ENCODE measurements around the gene TENT5A. TPM values are rescaled to one million over a fixed set of nuclear protein-coding genes. Genes with fewer than 3 reads are reported as not detected.
A peak's percentile ranks its signal among the peaks of the same experiment; 100 is the strongest.

TENT5A gene
- total RNA-seq, 6 experiments from 2014 or later, result 7.7 to 16.9 (median 9.1) TPM

GRCh38 chr6:81734081-81734480 is 18.4 kb downstream of the TENT5A start:
- WGBS (ENCODE audit: insufficient coverage, low coverage, low lambda C conversion rate, missing lambda C conversion rate), result 78% methylated on average over 2 of the region's 2 CpGs
- Histone ChIP-seq H3K27me3 (no peaks in the 10 kb centered on the region), H3K36me3 (no peaks in the 10 kb centered on the region), H3K4me3 (no peak overlapping the region), H3K9me3 (no peaks in the 10 kb centered on the region), H3K4me1 (no peaks in the 10 kb centered on the region), H3K27ac (no peak overlapping the region)
- intact Hi-C loops (cut with DNase I), result no loop called here
- DNase-seq (no peak), ATAC-seq (peak in 3 of 4 donors; percentile 41 to 59 (median 52))
- TF ChIP-seq, protein P1, sequence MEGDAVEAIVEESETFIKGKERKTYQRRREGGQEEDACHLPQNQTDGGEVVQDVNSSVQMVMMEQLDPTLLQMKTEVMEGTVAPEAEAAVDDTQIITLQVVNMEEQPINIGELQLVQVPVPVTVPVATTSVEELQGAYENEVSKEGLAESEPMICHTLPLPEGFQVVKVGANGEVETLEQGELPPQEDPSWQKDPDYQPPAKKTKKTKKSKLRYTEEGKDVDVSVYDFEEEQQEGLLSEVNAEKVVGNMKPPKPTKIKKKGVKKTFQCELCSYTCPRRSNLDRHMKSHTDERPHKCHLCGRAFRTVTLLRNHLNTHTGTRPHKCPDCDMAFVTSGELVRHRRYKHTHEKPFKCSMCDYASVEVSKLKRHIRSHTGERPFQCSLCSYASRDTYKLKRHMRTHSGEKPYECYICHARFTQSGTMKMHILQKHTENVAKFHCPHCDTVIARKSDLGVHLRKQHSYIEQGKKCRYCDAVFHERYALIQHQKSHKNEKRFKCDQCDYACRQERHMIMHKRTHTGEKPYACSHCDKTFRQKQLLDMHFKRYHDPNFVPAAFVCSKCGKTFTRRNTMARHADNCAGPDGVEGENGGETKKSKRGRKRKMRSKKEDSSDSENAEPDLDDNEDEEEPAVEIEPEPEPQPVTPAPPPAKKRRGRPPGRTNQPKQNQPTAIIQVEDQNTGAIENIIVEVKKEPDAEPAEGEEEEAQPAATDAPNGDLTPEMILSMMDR (IDR thresholded peaks at IDR 0.05), result peak in 3 of 4 donors; percentile 23 to 33 (median 28)
- TF ChIP-seq POLR2A (IDR thresholded peaks at IDR 0.05), result no peak

DNA sequence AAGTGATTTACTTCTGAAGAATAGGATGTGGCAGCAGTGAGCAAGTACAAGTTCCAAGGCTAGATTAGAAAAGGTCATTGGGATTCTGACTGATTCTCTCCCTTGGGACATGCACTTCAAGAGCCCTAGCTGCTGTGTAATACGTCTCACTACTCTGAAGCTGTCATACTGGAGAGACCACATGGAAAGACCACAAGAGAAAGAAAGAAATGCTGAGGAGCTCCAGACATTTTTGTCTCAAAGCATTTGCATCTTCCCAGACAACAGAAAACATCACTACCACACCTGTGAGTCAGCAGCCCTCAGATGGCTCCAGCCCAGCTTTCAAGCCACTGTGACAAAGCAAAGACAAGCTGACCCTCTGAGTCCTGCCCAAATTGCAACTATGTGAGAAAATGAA is 20.7 kb downstream of the TENT5A start:
- DNase-seq (no peak), ATAC-seq (no peak)
- Histone ChIP-seq H3K4me1 (peaks cover 0 to 4% (median 0%) of the 10 kb centered on the region in 4 donors), H3K9me3 (no peaks in the 10 kb centered on the region), H3K27ac (no peak overlapping the region), H3K4me3 (no peak overlapping the region), H3K27me3 (no peaks in the 10 kb centered on the region), H3K36me3 (no peaks in the 10 kb centered on the region)
- 83% methylated on average over 1 of the region's 1 CpG for WGBS (ENCODE audit: insufficient coverage, low coverage, low lambda C conversion rate, missing lambda C conversion rate)
- TF ChIP-seq, protein P1 (IDR thresholded peaks at IDR 0.05), result no peak
- TF ChIP-seq POLR2A (IDR thresholded peaks at IDR 0.05), result no peak
- intact Hi-C loops (cut with DNase I), result no loop called here

- ATAC-seq (peak; percentile 99 to 100 (median 100)), DNase-seq (peak; percentile 62 to 89 (median 73))
- WGBS (ENCODE audit: insufficient coverage, low coverage, low lambda C conversion rate, missing lambda C conversion rate), result 31% methylated on average over 8 of the region's 8 CpGs
- no peaks in the 10 kb centered on the region for H3K27me3 ChIP-seq
- TF ChIP-seq, protein P1 (IDR thresholded peaks at IDR 0.05), result no peak
- no peak for TF ChIP-seq POLR2A (IDR thresholded peaks at IDR 0.05)
- peaks cover 0 to 4% (median 0%) of the 10 kb centered on the region in 4 donors for H3K4me1 ChIP-seq
- H3K9me3 ChIP-seq, result no peaks in the 10 kb centered on the region
- intact Hi-C loops (cut with DNase I), result no loop called here
- peak overlapping the region in 2 of 3 donors; percentile 9 to 27 for H3K4me3 ChIP-seq
- H3K36me3 ChIP-seq, result no peaks in the 10 kb centered on the region
- H3K27ac ChIP-seq, result peak overlapping the region; percentile 23 to 84 (median 38)
Observed at GRCh38 chr6:81727876-81728517, 24.5 kb downstream of the TENT5A start.

GRCh38 chr6:81725127-81725526 is 27.4 kb downstream of the TENT5A start:
- Histone ChIP-seq H3K36me3 (no peaks in the 10 kb centered on the region), H3K4me1 (peaks cover 0 to 4% (median 0%) of the 10 kb centered on the region in 4 donors), H3K4me3 (no peak overlapping the region), H3K9me3 (no peaks in the 10 kb centered on the region), H3K27ac (no peak overlapping the region), H3K27me3 (no peaks in the 10 kb centered on the region)
- DNase-seq, result no peak
- ATAC-seq, result no peak
- no peak for TF ChIP-seq POLR2A (IDR thresholded peaks at IDR 0.05)
- TF ChIP-seq, protein P1 (IDR thresholded peaks at IDR 0.05), result no peak
- intact Hi-C loops (cut with DNase I), result no loop called here
- WGBS (ENCODE audit: insufficient coverage, low coverage, low lambda C conversion rate, missing lambda C conversion rate), result 97% methylated on average over 2 of the region's 2 CpGs
